ENCODE data around the gene AVL9.
A peak's percentile ranks its signal among the peaks of the same experiment; 100 is the strongest.
"Not testable (repeated sequence)": the region's sequence is repeated elsewhere in the genome, so short reads cannot be mapped to it uniquely, and the experiment has no call there.

AVL9 gene

GRCh38 chr7:32591938-32592337 is 96.6 kb downstream of the AVL9 start:
- DNase-seq (no peak), ATAC-seq (no peak)

DNA sequence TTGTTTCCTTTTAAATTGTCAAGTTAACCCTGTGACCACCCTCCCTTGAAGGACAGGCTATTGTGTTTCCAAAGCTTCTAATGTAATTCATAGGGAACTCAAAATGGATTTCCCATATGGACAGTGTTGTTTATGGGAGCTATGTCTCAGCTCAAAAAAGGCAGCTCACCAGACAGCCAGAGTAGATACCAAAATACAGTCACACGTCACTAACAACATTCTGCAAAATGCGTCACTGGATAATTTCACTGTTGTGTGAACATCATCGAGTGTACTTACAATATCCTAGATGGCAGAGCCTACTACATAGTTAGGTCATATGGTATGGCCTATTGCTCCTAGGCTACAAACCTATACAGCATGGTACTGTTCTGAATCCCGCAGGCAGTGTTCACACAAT is 97.4 kb downstream of the AVL9 start:
- ATAC-seq (no peak), DNase-seq (no peak)

DNA sequence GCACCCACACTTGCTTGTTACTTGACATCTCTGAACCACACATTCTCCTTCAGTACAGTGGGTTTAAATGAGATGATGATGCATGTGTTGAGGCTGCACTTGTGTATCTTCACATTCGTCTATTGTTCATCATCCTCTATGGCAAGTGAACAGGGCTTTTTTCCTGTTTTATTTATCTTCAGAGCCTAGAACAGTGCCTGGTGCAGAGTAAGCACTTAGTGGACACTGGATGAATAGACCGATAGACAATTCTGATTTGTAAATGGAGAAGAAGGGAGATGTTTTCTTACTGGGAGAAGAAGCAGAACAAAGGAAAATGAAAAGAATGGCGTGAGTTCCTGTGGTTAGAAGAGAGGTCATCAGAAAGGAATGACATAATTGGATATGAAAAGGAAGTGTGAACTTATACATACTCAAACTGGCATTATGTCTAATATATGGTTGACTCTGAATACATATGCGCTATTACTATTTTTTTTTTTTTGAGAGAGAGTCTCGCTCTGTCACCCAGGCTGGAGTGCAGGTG is 99.7 kb downstream of the AVL9 start:
- ATAC-seq (no peak), DNase-seq (no peak)

GRCh38 chr7:32601196-32601595 is 105.9 kb downstream of the AVL9 start:
- DNase-seq, ATAC-seq: not testable (repeated sequence)

DNA sequence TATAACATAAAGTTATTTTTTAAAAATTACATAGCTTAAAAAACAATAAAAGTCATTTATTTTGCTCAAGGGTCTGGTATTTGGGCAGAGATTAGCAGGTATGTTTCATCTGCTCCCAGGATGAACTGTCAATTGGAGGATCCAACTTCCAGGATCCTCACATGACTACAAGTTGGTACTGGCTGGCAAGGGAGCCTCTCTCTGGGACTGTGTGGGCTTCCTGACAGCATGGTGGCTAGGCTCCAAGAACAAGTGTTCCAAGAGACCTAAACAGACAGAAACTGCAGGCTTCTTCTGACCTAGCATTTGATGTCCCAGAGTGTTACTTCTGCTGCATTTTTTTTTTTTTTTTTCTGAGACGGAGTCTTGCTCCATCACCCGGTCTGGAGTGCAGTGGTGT is 107.2 kb downstream of the AVL9 start:
- ATAC-seq = no peak
- no peak for DNase-seq

DNA sequence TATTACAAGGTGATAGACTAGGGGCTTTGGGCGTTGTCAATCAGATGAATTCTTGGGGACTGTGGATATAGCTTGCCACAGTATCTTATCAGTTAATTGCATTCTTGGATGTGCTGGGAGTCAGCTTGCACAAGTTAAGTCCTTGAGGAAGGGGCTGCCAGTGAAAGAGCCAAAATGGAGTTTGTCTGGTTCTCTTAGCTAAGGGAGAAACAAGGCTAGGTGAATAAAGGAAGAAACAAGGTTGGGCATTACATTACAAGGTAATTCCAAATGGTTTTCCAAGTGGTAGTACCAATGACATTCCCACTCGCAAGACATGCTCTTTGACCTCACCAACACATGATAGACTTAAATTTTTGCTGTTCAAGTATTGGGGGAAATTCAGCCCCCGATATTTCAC is 108.2 kb downstream of the AVL9 start:
- not testable (repeated sequence) for ATAC-seq, DNase-seq

DNA sequence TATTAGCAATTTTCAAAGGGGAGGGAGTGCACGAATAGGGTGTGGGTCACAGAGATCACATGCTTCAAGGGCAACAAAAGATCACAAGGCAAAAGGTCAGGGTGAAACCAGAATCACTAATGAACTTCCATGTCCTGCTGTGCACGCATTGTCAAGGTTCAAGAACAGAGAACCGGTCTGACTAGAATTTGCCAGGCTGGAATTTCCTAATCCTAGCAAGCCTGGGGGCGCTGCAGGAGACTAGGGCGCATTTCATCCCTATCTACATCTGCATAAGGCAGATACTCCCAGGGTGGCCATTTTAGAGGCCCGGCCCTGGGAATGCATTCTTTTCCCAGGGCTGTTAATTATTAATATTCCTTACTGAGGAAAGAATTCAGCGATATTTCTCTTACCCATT is 108.8 kb downstream of the AVL9 start:
- not testable (repeated sequence) for ATAC-seq, DNase-seq

- no peak for ATAC-seq
Measured at GRCh38 chr7:32605032-32605431, 109.7 kb downstream of the AVL9 start.

GRCh38 chr7:32609463-32609862 is 114.2 kb downstream of the AVL9 start:
- DNase-seq (no peak), ATAC-seq (no peak)

More at GRCh38 chr7:32605032-32605431, 109.7 kb downstream of the AVL9 start:
- no peak for DNase-seq

DNA sequence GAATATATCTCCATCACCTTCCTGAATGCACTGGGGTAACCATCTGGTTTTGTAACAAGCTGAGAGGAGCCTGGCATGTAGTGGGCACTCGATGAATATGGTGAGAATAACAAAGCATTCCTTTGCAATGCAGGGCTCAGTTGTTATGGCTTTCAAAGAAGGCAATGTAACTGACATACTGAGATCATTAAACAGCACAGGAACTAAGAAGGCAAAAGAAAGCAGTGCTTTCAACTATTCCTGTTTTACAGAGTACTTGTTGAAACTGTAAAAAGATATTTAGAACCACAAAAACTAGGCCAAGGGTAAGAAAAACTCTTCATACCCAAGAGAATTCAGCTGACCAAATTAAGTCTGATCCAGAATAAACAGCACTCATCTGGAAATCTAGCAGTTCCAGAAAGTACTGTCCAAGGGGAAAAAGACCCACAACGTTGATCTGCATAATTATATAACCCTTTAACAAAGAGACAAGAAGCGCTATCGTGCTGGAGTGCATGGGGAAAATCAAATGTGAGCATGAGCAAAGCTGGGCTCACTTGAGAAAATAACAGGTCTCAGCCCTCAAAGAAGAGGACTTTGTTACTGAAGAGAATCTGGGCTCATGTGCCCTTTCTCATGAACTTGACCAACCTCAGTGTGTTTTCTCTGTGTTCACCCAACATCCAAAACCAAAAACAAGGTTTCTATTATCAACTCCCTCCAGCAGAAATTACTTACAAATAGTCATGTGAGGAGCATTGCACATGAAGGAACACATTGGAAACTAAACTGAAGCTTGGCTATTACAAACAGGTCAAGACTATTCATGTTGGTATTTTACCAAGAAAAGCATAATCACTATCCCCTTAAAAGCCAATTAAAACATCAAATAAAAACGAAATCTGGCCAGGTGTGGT is 116.2 kb downstream of the AVL9 start:
- DNase-seq (no peak), ATAC-seq (no peak)

- ATAC-seq (peak; percentile 52), DNase-seq (no peak)
Measured at GRCh38 chr7:32616625-32617024, 121.3 kb downstream of the AVL9 start.

DNA sequence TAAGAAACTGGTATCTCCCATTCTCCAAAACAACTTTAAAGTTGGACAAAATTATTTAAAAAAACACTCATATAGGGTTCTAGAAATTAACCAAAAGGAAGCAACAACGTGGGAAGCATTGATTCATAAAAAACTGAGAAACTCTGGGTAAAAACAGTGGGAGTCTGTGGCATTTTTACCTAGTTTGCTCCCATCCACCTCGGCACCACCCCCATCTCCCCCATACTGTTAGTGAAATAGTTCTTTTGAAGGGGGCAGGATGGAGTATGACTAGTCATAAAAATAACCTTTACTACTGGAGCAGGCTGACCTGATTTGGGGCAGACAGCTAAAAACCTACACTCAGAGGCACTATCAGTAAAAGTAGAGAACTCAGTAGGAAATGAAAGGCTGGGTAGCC is 123.2 kb downstream of the AVL9 start:
- peak; percentile 75 for ATAC-seq
- DNase-seq = no peak

DNA sequence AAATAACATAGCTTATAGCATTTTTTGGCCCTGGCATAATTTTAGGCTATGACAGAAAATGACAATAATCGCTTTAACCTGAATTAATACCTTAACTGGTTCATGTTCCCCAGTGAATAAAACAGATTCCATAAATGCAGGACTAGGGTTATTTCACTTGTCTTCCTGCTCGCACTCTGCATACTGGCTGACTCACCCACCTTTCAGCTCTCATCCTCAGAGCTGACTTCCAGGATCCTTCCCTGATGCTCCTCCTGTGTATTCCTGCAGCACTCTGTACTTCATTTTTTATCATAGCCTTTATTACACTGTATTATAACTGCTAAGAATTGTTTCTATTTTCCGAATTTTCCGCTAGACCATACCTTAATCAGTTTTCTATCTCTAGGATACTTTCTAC is 123.7 kb downstream of the AVL9 start:
- DNase-seq = no peak
- ATAC-seq = no peak

DNA sequence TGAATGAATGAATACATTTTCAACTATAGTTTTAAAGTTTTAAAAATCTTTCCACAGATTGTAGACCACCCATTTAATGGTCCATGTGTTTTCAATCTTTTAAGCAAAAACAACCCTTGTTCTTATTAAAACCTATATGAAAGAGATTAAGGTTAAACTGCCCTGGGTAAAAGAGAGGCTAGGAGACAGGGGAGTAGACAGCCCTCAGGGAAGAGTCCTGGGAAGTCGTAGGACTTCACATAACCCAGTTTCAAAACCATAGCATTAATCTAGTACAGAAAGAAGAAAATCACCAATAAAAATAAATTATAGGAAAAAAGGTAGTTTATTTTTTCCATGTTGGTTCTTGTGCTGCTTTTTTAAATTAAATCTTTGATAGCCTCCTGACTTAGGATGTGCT is 124.1 kb downstream of the AVL9 start:
- not testable (repeated sequence) for DNase-seq, ATAC-seq

DNA sequence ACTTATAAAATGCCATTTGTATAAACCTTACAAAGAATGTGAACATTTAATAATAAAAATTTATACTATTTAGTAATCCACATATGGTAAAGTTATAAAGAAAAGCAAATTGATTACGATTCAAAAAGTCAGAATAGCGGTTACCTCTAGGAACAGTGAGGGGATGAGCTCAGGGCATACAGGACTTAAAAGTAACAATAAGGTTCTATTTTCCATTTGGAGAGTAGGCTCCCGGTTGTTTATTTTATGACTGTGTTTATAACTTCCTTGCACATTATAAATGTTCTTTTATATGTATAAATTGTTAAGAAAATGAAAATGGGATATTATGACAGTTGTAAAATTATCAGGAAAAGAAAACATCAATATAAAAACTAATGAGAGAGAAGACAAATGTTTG is 135.7 kb downstream of the AVL9 start:
- DNase-seq (no peak), ATAC-seq (no peak)

DNA sequence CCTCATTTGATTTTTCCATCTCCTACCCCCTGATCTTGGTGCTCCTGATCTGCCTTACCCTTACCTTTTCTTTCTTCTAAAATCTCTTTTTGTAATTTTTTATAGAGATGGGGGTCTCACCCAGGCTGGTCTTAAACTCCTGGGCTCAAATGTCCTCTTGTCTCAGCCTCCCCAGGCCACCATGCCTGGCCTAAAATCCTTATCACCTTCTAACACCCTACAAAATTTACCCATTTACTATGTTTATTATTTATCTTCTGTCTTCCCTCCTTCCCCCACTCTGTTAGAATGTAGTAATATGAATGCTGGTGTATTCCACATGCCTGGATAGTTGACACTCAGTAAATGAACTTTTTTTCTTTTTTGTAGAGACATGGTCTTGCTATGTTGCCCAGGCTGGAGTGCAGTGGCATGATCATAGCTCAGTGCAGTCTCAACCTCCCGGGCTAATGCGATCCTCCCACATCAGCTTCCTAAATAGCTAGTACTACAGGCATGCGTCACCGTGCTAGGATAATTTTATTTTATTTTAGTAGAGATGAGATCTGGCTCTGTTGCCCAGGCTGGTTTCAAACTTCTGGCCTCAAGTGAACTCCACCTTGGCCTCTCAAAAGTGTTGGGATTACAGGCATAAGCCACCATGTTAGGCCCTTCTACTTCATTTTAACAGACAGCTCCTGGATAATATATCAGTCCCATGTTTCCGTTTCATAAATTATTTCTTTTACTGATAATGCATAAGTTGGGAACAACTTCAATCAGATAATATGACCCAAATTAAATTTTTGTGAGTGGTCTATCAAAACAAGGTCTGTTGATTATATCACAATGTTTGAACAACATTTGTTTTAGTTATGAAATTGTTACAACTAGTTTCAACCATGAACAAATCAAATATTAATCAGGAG is 136.6 kb downstream of the AVL9 start:
- ATAC-seq, DNase-seq: not testable (repeated sequence)

GRCh38 chr7:32633446-32633845 is 138.2 kb downstream of the AVL9 start:
- not testable (repeated sequence) for ATAC-seq, DNase-seq

GRCh38 chr7:32634798-32635393 is 139.6 kb downstream of the AVL9 start:
- not testable (repeated sequence) for ATAC-seq, DNase-seq

DNA sequence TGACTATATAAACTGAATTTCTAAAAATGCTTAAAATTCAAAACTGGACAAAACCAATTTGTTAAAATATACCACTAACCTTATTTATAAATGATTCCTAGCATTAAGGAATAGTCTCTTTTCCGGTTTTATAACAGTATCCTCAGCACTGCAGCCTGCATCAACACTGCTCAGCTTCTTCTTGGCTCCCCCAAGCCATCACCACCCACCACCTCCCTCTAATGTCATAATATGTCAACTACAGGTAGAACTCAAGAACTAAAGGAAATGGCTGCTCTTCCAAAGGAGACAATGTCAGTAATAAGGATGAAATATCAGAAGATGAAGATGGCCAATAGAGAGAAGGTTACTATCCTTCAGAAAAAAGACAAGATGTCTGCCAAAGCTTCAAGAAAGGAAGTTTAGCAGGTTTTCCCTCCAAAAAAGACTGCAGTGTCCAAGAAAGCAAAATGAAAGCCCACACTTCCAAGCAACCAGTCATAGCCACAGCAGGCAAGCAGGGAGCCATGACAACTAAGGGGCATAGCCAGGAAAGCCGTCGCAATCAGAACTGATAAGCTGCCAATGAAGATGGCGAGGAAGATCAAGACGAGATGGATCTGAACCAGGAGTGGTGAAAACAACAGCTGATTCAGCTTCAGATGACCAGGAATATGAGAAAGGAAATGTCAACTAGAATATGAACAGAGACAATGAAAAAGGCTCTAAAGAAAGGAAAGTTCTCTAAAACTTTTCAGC is 141.6 kb downstream of the AVL9 start:
- not testable (repeated sequence) for ATAC-seq, DNase-seq

GRCh38 chr7:32637611-32638010 is 142.3 kb downstream of the AVL9 start:
- ATAC-seq = not testable (repeated sequence)

More at GRCh38 chr7:32637611-32638010, 142.3 kb downstream of the AVL9 start:
- not testable (repeated sequence) for DNase-seq

Measured in stimulated activated naive CD8-positive, alpha-beta T cell treated with anti-CD3 and anti-CD28 coated beads, Interleukin-15, Interleukin-2, amounts not matched to agents 100 U/mL and 50 U/mL, for 24 hours (primary cell).